T-helper 17 cell (primary cell): ENCODE data around the gene MAOB. TPM values are rescaled to one million over a fixed set of nuclear protein-coding genes. Genes with fewer than 3 reads are reported as not detected.

Experiments
- ATAC-seq: fragments of 150-1000 bp; cut with Tn5 transposase; 2 replicates; pipeline ENCODE4 v1.10.0; 2021; ENCODE audit warnings: mild to moderate bottlenecking, moderate library complexity
- DNase-seq, 3 donors: peaks; one replicate each; pipeline versions ENCODE4 v3.0.0 to v3.0.0-alpha.2; 2020 to 2021
- H3K9me3 ChIP-seq: one replicate; pipeline ENCODE4 v1.7.0; 2013; ENCODE audit warnings: low read length, mild to moderate bottlenecking; ENCODE audit not compliant: control insufficient read depth, poor library complexity, severe bottlenecking
- H3K27ac Mint-ChIP-seq: one replicate; pipeline ENCODE4 v1.8.0; 2022; ENCODE audit warnings: mild to moderate bottlenecking, moderate library complexity, mixed read lengths
- H3K27me3 Mint-ChIP-seq: one replicate; pipeline ENCODE4 v1.8.0; 2022; ENCODE audit warnings: mixed read lengths
- H3K36me3 Mint-ChIP-seq: one replicate; pipeline ENCODE4 v1.8.0; 2022; ENCODE audit warnings: low read depth, mixed read lengths
- H3K4me1 Mint-ChIP-seq: one replicate; pipeline ENCODE4 v1.8.0; 2022; ENCODE audit warnings: mild to moderate bottlenecking, mixed read lengths
- H3K4me3 Mint-ChIP-seq: one replicate; pipeline ENCODE4 v1.8.0; 2022; ENCODE audit warnings: mild to moderate bottlenecking, moderate library complexity, mixed read lengths
- total RNA-seq, 4 donors: library from RNA in 2 of 4; stranded (reverse) in 2 of 4; gene quantifications; one replicate each; pipeline ENCODE4 v1.2.3 and lab custom pipeline; 2022 to 2026

MAOB gene
- total RNA-seq, 2 donors from 2014 or later = 0.10 TPM; not detected in 1

DNA sequence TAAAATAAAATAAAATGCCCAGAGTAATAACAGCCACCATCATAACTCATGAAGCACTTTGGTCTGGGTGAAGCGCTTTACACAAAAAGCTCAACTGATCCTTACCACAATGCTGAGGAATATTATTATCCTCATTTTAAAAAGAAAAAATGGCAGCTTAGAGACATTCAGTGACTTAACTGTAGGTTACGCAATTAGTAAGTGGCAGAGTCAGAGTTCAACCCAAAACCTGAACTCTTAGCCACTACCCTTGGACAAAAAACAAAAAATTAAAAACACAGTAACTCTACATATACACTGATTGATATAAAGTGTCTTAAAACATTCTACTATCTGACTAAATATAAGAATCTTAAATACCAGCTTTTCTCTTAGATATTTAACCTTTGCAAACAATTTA is 34.9 kb downstream of the MAOB start:
- Mint-ChIP-seq H3K36me3 (no peaks in the 10 kb centered on the region), H3K27ac (no peak overlapping the region), H3K4me3 (no peak overlapping the region), H3K4me1 (no peaks in the 10 kb centered on the region), H3K27me3 (no peaks in the 10 kb centered on the region)
- H3K9me3 ChIP-seq = no peaks in the 10 kb centered on the region
- ATAC-seq = no peak
- DNase-seq = no peak

DNA sequence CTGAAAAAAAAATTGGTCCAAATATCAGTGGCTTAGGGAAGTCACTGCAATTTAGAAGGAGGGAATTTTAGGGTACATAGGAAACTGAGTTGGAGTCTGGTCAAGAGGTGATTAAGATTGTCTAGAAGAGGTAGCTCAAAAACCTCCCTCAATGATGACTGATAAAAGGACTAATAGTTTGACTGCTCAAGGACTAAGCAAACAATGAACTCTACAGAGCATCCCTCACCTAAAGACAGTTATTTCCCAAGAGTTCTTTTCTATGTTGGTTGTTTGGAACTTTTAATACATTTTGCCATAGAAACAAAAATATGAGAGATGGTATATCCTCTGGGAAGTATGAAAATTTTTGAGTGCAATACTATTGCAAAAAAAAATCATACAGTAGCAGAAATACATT is 35.7 kb downstream of the MAOB start:
- H3K27ac Mint-ChIP-seq = no peak overlapping the region
- no peak overlapping the region for H3K4me3 Mint-ChIP-seq
- ATAC-seq (no peak), DNase-seq (no peak)
- no peaks in the 10 kb centered on the region for H3K36me3 Mint-ChIP-seq
- H3K4me1 Mint-ChIP-seq = no peaks in the 10 kb centered on the region
- H3K27me3 Mint-ChIP-seq = peaks cover 4% of the 10 kb centered on the region
- H3K9me3 ChIP-seq = no peaks in the 10 kb centered on the region

DNA sequence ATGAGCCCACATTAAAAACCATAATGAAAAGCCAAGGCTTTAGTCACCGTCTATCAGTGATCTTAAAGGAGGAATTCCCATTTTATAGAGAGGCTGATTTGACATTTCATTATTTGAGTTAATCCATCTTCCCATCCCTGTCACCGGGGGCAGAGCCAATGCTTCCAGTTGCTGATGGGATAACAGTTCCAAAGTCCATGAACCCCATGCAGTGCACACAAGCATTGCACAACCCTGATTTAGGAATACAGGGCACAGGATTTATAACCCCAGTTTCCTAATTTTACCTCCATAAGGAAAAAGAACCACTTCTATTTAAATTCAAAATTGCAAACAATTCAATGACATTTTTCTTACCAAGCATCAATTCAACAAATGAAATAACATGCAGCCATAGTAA is 36.5 kb downstream of the MAOB start:
- peaks cover 7% of the 10 kb centered on the region for H3K27me3 Mint-ChIP-seq
- ATAC-seq (no peak), DNase-seq (no peak)
- H3K27ac Mint-ChIP-seq = no peak overlapping the region
- no peaks in the 10 kb centered on the region for H3K4me1 Mint-ChIP-seq
- no peaks in the 10 kb centered on the region for H3K36me3 Mint-ChIP-seq
- no peak overlapping the region for H3K4me3 Mint-ChIP-seq
- H3K9me3 ChIP-seq = no peaks in the 10 kb centered on the region

DNA sequence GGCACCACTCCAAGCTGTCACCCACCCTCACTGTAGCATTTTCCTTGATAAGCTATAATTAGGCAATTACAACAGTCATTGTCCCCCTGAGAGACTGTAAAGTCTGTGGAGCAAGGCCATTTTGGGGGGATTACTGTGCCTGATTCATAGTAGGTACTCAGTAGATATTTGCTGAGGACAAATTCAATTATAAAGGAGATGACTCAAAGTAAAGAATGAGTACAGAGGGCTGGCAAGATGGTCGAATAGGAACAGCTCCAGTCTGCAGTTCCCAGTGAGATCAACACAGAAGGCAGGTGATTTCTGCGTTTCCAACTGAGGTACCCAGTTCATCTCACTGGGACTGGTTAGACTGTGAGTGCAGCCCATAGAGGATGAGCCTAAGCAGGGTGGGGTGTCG is 42.0 kb downstream of the MAOB start:
- no peak for DNase-seq
- H3K4me1 Mint-ChIP-seq = no peaks in the 10 kb centered on the region
- no peak for ATAC-seq
- H3K9me3 ChIP-seq = no peaks in the 10 kb centered on the region
- H3K27ac Mint-ChIP-seq = no peak overlapping the region
- H3K27me3 Mint-ChIP-seq = peaks cover 11% of the 10 kb centered on the region
- H3K36me3 Mint-ChIP-seq = no peaks in the 10 kb centered on the region
- H3K4me3 Mint-ChIP-seq = no peak overlapping the region

DNA sequence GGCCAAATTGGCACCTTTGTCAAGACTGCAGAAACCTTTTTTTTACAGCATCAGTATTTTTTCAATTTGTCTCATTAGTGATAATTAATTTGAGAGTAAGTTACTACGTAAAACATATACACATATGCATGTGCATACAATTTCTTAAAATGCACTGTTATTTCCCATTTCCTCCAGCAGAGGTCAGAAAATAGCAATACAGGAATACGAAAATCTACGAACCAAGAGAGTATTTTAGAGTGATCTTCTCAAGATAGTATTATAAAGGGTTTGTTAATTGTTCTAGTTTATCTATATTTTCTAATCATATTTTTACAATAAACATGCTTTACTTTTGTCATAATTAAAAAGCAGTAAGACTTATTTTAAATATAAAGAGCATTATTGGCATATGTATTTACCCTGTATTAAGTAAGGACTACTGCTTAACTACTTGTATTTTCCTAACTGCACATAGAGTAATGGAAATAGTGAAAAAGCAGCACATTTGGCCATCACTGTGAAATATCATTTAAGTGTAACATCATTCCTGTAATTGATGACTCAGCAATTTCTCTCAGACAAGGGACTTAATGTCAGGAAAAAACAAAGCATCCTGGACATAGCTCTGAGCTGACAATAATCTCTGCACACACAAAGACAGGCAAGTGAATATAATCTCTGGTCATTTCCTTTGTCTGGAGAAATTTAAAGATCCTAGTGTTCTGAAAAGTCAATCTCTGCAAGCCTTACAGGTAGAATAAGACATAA is 45.6 kb downstream of the MAOB start:
- no peak overlapping the region for H3K4me3 Mint-ChIP-seq
- H3K27me3 Mint-ChIP-seq = peaks cover 8% of the 10 kb centered on the region
- no peak overlapping the region for H3K27ac Mint-ChIP-seq
- H3K9me3 ChIP-seq = no peaks in the 10 kb centered on the region
- no peak for DNase-seq
- no peak for ATAC-seq
- H3K4me1 Mint-ChIP-seq = no peaks in the 10 kb centered on the region
- H3K36me3 Mint-ChIP-seq = no peaks in the 10 kb centered on the region

DNA sequence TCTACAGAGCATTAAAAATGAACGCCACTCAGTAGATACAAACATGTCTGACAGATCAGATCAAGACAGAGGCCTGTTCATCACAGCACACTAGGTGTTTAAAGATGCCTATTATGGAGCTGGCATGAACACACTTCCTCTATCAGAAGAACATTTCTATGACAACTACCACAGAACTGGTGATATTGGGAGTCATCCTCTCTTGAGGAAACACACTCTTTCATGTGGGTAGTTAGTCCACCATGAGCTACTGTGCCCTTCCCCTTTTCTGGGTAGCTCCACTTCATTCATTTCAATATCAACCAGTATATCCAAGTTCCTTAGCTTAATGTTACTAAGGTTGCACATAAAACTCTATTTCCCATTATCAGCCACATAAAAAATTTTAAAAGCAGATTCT is 46.7 kb downstream of the MAOB start:
- DNase-seq (no peak), ATAC-seq (no peak)
- Mint-ChIP-seq H3K36me3 (no peaks in the 10 kb centered on the region), H3K27ac (no peak overlapping the region), H3K4me3 (no peak overlapping the region), H3K4me1 (no peaks in the 10 kb centered on the region), H3K27me3 (peaks cover 5% of the 10 kb centered on the region)
- H3K9me3 ChIP-seq = no peaks in the 10 kb centered on the region

DNA sequence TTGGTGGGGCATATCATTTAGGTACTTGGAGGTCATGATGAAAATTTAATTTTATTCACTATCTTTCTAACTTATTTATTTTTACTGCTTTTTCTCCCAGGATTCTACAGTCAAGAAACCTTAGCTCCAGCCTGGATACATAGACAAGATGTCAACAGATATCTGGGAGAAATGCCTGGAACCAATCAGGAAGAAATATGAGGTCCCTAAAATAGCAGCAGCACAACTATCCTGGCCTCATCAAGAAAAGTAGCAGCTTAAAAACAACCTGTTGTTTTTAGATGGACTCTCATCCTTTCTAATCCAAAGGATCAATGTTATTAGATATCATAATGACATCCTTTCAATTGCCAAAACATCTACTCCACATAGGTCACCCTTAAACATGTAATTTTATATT is 54.5 kb downstream of the MAOB start:
- no peaks in the 10 kb centered on the region for H3K9me3 ChIP-seq
- H3K27ac Mint-ChIP-seq = no peak overlapping the region
- H3K27me3 Mint-ChIP-seq = no peaks in the 10 kb centered on the region
- H3K36me3 Mint-ChIP-seq = peaks cover 2% of the 10 kb centered on the region
- no peaks in the 10 kb centered on the region for H3K4me1 Mint-ChIP-seq
- no peak overlapping the region for H3K4me3 Mint-ChIP-seq
- DNase-seq = no peak
- ATAC-seq = no peak

DNA sequence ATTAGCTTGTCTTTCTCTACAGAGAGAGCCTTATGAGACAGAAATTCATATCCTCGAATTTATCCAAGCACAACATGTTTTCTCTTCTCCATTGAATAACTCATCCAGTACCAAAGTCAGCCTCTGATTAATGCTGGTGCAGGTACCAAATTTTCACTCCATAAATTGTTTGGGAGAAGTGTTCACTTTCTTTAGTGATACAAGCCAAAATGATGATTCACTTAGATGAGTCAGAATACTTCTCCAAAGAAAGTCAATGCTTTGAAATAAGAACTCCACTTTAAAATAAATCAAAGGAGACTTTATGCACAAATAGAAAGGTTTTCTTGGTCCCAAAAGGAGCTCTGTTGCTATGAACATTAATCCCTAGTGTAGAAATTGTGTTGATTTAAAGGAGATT is 60.2 kb downstream of the MAOB start:
- Mint-ChIP-seq H3K27me3 (peaks cover 7% of the 10 kb centered on the region), H3K4me3 (no peak overlapping the region), H3K4me1 (no peaks in the 10 kb centered on the region), H3K27ac (no peak overlapping the region), H3K36me3 (peaks cover 2% of the 10 kb centered on the region)
- DNase-seq = no peak
- H3K9me3 ChIP-seq = no peaks in the 10 kb centered on the region
- ATAC-seq = no peak

DNA sequence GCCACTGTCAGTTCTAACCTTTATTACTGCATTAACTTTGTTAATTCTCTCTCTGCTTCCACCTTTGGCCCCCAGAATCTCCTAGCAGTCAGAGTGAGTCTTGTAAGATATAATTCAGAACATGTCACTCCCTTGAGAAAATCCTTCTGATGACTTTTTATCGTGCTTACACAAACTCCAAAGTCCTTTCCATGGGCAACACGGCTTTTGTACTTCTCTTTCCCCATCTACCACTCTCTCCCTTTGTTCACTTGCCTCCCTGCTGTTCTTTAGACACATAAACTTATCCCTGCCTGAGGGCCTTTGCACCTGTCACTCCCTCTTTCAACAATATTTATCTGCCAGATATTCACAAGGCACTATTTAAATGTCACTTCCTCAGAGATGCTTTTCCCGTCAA is 64.8 kb downstream of the MAOB start:
- Mint-ChIP-seq H3K4me1 (peaks cover 4% of the 10 kb centered on the region), H3K27ac (no peak overlapping the region)

DNA sequence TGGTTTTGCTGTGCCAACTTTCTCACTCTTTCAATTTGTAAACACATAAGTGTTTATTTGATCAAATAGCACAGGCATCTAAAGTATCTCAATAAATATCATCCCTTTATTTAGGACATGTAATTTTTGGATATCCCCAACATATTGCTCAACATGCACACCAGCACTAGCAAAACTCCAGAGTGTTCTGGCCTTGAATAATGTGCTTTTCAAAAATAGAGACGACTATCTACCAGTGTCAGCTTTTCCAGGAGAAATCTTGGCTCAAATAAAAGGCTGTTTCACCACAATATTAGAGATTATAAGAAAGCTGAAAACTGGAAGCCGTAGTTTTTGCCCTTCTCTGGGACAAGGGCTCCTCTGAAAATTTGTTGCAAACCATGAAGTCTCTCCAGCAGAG is 67.0 kb downstream of the MAOB start:
- no peak overlapping the region for H3K27ac Mint-ChIP-seq
- peaks cover 4% of the 10 kb centered on the region for H3K4me1 Mint-ChIP-seq
- H3K4me3 Mint-ChIP-seq = no peak overlapping the region

More for the DNA sequence above, 64.8 kb downstream of the MAOB start:
- no peaks in the 10 kb centered on the region for H3K9me3 ChIP-seq
- DNase-seq (no peak), ATAC-seq (no peak)
- Mint-ChIP-seq H3K4me3 (no peak overlapping the region), H3K36me3 (no peaks in the 10 kb centered on the region), H3K27me3 (peaks cover 7% of the 10 kb centered on the region)

DNA sequence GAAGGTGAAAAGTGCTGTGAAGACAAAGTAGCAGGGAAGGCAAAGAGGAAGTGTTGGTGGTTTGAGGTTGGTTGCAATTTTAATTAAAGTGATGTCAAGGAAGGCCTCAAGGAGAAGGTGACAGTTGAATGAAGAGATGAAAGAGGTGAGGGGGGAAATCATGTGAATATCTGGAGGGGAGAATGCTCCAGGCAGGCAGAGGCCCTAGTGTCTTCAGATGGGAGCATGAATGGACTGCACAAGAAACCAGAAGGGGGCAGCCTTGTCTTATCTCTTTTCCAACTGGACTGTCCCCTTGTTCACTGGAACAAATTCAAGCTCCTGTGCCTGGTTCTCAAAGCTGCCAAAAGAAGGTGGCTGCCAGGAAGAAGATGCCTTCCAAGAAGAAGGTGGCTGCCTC is 68.4 kb downstream of the MAOB start:
- ATAC-seq = peak; percentile 14

More for the DNA sequence above, 67.0 kb downstream of the MAOB start:
- no peaks in the 10 kb centered on the region for H3K36me3 Mint-ChIP-seq
- no peaks in the 10 kb centered on the region for H3K9me3 ChIP-seq
- peaks cover 7% of the 10 kb centered on the region for H3K27me3 Mint-ChIP-seq
- ATAC-seq (no peak), DNase-seq (no peak)

DNA sequence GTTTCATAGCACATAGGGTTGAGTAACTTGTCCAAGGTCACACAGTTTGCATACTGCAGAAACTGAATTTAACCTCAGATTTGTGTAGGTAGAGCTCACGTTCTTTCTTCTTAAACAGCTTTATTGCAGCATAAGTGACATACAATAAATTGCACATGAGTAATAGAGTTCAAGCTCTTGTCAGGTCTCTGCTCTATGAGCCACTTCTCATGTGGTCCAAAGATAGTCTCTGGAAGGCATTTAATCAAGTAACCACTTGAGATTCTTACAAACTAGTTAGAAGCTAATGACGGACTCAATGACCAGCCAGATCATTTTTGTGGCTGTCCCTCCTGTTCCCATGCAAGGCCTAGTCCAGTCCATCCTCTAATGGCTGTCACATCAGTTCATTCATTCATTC is 68.9 kb downstream of the MAOB start:
- Mint-ChIP-seq H3K27ac (no peak overlapping the region), H3K27me3 (peaks cover 7% of the 10 kb centered on the region), H3K4me1 (peaks cover 4% of the 10 kb centered on the region), H3K36me3 (no peaks in the 10 kb centered on the region), H3K4me3 (no peak overlapping the region)
- H3K9me3 ChIP-seq = no peaks in the 10 kb centered on the region
- ATAC-seq (no peak), DNase-seq (no peak)

More for the DNA sequence above, 68.4 kb downstream of the MAOB start:
- no peaks in the 10 kb centered on the region for H3K9me3 ChIP-seq
- no peak overlapping the region for H3K27ac Mint-ChIP-seq
- no peaks in the 10 kb centered on the region for H3K36me3 Mint-ChIP-seq
- peak overlapping the region; percentile 1 for H3K4me3 Mint-ChIP-seq
- H3K27me3 Mint-ChIP-seq = peaks cover 7% of the 10 kb centered on the region
- H3K4me1 Mint-ChIP-seq = peaks cover 4% of the 10 kb centered on the region
- DNase-seq = no peak

DNA sequence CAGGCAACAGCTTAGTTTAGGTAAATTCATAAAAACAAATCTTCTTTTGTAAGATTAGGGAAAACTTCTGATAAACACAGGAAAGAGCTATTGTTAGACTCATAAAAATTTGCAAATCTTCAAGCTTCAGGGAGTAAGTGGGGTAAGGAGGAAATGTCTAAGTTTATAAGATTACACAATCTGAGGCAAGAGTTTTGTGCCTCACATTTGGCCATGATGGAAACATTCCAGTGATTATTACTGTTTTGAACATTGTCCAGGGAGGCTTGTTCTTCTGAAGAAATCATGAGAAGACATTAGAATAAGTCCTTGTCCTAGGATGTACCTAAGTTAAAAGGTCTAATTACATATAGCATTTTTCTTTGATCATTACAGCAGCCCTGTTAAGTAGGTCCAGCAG is 72.8 kb downstream of the MAOB start:
- H3K27me3 Mint-ChIP-seq = no peaks in the 10 kb centered on the region
- peaks cover 3% of the 10 kb centered on the region for H3K36me3 Mint-ChIP-seq
- H3K27ac Mint-ChIP-seq = no peak overlapping the region
- DNase-seq (no peak), ATAC-seq (no peak)
- H3K4me3 Mint-ChIP-seq = no peak overlapping the region
- H3K4me1 Mint-ChIP-seq = peaks cover 4% of the 10 kb centered on the region
- no peaks in the 10 kb centered on the region for H3K9me3 ChIP-seq

DNA sequence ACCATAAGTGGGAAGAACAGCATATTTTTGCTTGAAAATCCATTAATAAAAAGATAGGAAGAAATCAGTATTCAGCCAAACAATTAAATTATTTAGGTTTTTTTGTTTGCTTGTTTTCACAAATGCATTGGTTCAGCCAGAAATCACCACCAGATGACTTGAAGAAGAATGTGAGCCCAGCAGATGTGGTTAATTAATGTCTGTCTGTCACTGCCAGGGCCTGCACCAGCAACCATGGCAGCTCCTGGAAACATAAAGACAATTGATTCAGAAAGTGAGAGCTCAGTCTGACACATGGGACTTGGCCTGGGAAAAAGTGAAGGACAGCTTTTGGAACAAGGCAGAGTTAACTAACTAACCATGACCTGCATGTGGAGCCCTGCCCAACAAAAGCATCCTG is 74.0 kb downstream of the MAOB start:
- ATAC-seq = no peak

More for the DNA sequence above, 74.0 kb downstream of the MAOB start:
- H3K27me3 Mint-ChIP-seq = no peaks in the 10 kb centered on the region
- no peaks in the 10 kb centered on the region for H3K4me1 Mint-ChIP-seq
- no peak for DNase-seq
- H3K36me3 Mint-ChIP-seq = peaks cover 3% of the 10 kb centered on the region
- no peak overlapping the region for H3K27ac Mint-ChIP-seq
- H3K4me3 Mint-ChIP-seq = no peak overlapping the region
- H3K9me3 ChIP-seq = no peaks in the 10 kb centered on the region
